Measurements from ENCODE around the gene PLA2R1.

DNA sequence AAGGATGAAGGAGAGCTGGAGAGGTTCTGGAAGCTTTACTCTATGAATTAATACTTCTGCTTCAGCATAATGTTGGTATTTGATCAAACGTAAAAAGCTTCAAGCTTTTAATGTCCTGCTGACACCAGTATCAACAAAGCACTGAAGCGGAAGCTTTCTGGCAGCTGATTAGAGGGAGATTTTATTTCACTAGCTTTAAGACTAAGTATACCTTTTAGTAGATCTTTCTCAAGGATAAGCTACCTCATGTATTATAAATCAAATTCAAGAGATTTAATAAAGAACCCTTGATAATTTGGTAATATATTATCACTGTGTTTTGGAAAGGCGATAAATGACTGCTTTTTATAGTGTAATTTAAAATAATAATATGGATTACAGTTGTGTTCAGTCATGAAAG, 136.4 kb downstream of the PLA2R1 start:
- TF ChIP-seq, protein P1, sequence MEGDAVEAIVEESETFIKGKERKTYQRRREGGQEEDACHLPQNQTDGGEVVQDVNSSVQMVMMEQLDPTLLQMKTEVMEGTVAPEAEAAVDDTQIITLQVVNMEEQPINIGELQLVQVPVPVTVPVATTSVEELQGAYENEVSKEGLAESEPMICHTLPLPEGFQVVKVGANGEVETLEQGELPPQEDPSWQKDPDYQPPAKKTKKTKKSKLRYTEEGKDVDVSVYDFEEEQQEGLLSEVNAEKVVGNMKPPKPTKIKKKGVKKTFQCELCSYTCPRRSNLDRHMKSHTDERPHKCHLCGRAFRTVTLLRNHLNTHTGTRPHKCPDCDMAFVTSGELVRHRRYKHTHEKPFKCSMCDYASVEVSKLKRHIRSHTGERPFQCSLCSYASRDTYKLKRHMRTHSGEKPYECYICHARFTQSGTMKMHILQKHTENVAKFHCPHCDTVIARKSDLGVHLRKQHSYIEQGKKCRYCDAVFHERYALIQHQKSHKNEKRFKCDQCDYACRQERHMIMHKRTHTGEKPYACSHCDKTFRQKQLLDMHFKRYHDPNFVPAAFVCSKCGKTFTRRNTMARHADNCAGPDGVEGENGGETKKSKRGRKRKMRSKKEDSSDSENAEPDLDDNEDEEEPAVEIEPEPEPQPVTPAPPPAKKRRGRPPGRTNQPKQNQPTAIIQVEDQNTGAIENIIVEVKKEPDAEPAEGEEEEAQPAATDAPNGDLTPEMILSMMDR (IDR thresholded peaks at IDR 0.05): no peak
- no peak for TF ChIP-seq POLR2A (IDR thresholded peaks at IDR 0.05)
